ENCODE measurements around the gene TCEAL3.
"Not testable (repeated sequence)": the region's sequence is repeated elsewhere in the genome, so short reads cannot be mapped to it uniquely, and the experiment has no call there.

Gene TCEAL3

DNA sequence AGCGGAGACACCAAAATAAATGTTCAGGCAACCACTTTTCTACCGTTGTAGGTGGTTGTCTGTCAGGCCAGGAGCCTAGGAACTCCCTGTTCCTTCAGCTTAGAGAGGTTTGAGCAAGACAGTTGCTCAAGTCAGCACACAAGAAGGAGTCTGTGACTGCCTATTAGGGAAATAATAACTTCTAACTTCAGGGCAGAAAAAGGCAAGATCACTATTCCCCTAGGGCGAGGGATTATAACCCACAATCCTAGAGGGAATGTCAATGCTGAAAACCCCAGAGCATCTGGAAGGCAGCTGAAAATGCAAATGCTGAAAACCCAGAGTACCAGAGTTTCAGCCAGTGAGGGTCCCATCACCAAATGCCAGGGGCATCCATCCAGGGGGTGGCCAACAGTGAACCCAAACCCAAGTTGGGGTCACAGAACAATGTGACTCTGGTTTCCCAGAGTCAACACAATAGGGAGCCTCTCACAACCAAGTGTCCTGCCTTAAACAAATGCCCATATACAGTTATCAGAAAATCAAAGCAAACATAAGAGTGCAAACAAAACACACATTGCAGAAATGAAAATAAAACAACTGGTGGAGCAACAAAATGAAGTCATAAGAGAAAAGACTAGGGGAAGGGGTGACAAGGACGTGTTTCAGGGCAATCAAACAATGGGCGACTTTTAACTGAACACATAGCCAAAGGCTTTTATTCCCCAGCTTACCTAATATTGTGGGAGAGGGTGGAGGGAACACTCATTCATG lies 51.1 kb downstream of the TCEAL3 start:
- TF ChIP-seq POLR2A (IDR thresholded peaks at IDR 0.05; ENCODE audit: extremely low read depth, insufficient read length) (no peak), MAX (IDR thresholded peaks at IDR 0.05; ENCODE audit: low read depth, low read length) (no peak), MYC (IDR thresholded peaks at IDR 0.05; ENCODE audit: low read depth, low read length) (no peak)
- TF ChIP-seq, protein P1, sequence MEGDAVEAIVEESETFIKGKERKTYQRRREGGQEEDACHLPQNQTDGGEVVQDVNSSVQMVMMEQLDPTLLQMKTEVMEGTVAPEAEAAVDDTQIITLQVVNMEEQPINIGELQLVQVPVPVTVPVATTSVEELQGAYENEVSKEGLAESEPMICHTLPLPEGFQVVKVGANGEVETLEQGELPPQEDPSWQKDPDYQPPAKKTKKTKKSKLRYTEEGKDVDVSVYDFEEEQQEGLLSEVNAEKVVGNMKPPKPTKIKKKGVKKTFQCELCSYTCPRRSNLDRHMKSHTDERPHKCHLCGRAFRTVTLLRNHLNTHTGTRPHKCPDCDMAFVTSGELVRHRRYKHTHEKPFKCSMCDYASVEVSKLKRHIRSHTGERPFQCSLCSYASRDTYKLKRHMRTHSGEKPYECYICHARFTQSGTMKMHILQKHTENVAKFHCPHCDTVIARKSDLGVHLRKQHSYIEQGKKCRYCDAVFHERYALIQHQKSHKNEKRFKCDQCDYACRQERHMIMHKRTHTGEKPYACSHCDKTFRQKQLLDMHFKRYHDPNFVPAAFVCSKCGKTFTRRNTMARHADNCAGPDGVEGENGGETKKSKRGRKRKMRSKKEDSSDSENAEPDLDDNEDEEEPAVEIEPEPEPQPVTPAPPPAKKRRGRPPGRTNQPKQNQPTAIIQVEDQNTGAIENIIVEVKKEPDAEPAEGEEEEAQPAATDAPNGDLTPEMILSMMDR (IDR thresholded peaks at IDR 0.05; ENCODE audit: low read depth, low read length) = no peak
- H3K4me3 ChIP-seq (ENCODE audit: low read depth, low read length) = no peak overlapping the region
- no peak for DNase-seq (ENCODE audit: low read depth)

- not testable (repeated sequence) for H3K4me3 ChIP-seq (ENCODE audit: low read depth, low read length); DNase-seq (ENCODE audit: low read depth)
These were observed 51.7 kb downstream of the TCEAL3 start for GRCh38 chrX:103659460-103659859.

All from NB4 (cell line).